ENCODE measurements around the gene PHKA1.
"Not testable (repeated sequence)": the region's sequence is repeated elsewhere in the genome, so short reads cannot be mapped to it uniquely, and the experiment has no call there.

The PHKA1 gene

GRCh38 chrX:72604112-72604511 is 110.0 kb downstream of the PHKA1 start:
- no peak for TF ChIP-seq CTCF (conservative IDR thresholded peaks at IDR 0.05; ENCODE audit: low read length)
- DNase-seq (ENCODE audit: low read depth): no peak
- no peak overlapping the region for H3K4me3 ChIP-seq (ENCODE audit: low read length)

DNA sequence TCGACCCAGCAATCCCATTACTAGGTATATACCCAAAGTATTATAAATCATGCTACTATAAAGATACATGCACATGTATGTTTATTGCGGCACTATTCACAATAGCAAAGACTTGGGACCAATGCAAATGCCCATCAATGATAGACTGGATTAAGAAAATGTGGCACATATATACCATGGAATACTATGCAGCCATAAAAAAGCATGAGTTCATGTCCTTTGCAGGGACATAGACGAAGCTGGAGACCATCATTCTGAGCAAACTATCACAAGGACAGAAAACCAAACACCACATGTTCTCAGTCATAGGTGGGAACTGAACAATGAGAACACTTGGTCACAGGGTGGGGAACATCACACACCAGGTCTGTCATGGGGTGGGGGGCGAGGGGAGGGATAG is 123.1 kb downstream of the PHKA1 start:
- H3K4me3 ChIP-seq (ENCODE audit: low read length); DNase-seq (ENCODE audit: low read depth): not testable (repeated sequence)

DNA sequence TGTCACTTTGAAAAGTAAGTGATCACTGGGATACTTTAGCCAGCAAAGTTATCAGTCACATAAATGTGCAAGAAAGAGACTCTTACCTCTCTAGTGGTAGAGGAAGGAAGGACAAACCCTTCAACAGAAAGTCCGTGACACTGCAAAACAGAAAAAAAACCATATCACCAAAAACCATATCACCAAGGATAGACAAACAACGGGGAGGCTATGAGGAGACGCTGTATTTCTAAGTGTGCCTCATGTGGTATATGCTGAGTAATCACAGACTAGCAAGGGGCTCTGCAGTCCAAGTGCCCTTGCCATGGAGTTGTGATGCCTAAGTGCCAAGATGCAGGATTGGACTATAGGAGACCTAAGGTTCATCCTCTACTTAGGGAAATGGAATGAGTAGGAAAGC is 129.9 kb downstream of the PHKA1 start:
- no peak overlapping the region for H3K4me3 ChIP-seq (ENCODE audit: low read length)
- no peak for TF ChIP-seq CTCF (conservative IDR thresholded peaks at IDR 0.05; ENCODE audit: low read length)
- no peak for DNase-seq (ENCODE audit: low read depth)

DNA sequence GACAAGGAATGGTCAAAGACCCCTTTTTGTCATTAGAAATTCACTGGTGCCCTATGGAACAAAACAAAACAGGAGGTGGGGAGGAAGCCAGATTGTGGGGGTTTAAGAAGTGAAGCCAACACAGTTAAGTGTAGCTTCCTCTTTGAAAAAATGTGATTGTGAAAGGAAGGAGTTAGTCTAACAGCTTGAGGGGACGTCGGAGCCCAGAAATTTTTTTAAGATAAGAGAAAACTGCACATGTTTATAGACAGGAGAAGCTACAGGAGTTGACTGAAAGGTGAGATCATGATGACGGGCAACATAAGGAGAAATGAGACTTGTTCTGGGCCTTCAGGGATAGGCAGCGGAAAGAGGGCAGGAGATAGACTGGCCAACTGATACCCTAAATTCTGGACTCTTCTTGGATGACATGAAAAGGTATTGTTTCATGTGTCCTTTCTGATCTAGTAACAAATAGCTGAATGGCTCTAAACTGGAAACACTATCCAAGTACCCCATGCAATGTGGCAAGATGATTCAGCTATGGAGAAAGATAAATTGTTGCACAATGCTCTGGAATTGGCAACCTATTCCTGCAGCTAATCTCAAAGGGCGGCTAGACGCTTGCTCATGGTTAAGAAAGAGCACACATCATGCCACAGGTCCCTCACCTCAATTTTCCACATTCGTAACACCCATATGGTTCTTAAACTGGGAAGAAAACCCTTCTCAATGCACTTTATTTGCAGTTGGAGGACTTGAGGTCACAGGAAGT is 137.8 kb downstream of the PHKA1 start:
- TF ChIP-seq CTCF (conservative IDR thresholded peaks at IDR 0.05; ENCODE audit: low read length): no peak
- no peak overlapping the region for H3K4me3 ChIP-seq (ENCODE audit: low read length)
- DNase-seq (ENCODE audit: low read depth): peak; percentile 43

GRCh38 chrX:72573158-72573511 is 141.0 kb downstream of the PHKA1 start:
- H3K4me3 ChIP-seq (ENCODE audit: low read length): peak overlapping the region; percentile 80
- no peak for TF ChIP-seq CTCF (conservative IDR thresholded peaks at IDR 0.05; ENCODE audit: low read length)
- no peak for DNase-seq (ENCODE audit: low read depth)

- DNase-seq (ENCODE audit: low read depth): peak; percentile 79
- peak within 1 kb of the TSS; percentile 80 for H3K4me3 ChIP-seq (ENCODE audit: low read length)
- no peak for TF ChIP-seq CTCF (conservative IDR thresholded peaks at IDR 0.05; ENCODE audit: low read length)
Measured at GRCh38 chrX:72572248-72573157, 141.6 kb downstream of the PHKA1 start, which contains the start of gene HDAC8. Gene HDAC8 (minus strand): TSS chrX:72572843. CDS start chrX:72572761, 82 bp downstream.

GRCh38 chrX:72569786-72570185 is 144.3 kb downstream of the PHKA1 start:
- H3K4me3 ChIP-seq (ENCODE audit: low read length): no peak overlapping the region
- peak; percentile 36 for DNase-seq (ENCODE audit: low read depth)
- TF ChIP-seq CTCF (conservative IDR thresholded peaks at IDR 0.05; ENCODE audit: low read length): 0 out of 2 replicates have a peak, but pooled peaks have one; percentile 2

Measured in AG10803 (cell line).